ENCODE results near the gene ZNF470. TPM values are rescaled to one million over a fixed set of nuclear protein-coding genes. Genes with fewer than 3 reads are reported as not detected.

The ZNF470 gene
- total RNA-seq, 1 experiment from 2014 or later = 7.1 TPM

DNA sequence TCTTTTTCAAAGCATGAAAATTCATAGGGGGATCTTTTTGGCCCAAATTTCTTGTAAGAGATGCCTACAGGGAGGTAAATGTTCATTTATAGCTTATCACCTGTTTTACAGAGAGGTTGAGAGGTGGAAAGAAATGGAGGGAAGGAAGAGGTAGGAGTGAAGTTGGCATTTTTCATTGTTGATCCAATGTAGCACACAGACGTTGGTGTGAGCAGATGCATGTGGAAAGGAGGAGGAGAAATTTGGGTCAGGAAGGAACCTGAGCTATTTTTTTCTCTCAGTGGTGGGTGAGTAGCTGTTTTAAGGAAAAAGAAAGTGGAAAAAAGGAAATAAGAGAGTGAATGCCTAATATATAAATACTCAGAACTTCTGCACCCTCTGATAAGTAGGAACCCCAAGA, 65.8 kb downstream of the ZNF470 start:
- H3K27me3 Mint-ChIP-seq (ENCODE audit: low read depth) = peaks cover 3% of the 10 kb centered on the region
- H3K14ac ChIP-seq (ENCODE audit: insufficient read depth, low read length) = no peak overlapping the region
- no peaks in the 10 kb centered on the region for H4K20me1 ChIP-seq (ENCODE audit: control insufficient read depth, insufficient read depth, insufficient read length)
- H3K79me2 ChIP-seq (ENCODE audit: insufficient read depth, low read length) = no peaks in the 10 kb centered on the region
- no peak overlapping the region for H3K27ac ChIP-seq (ENCODE audit: insufficient read length, low read depth, low read length)
- no peak overlapping the region for H3T11ph ChIP-seq (ENCODE audit: low read length)
- H3K9me3 Mint-ChIP-seq = peaks cover 89 to 90% of the 10 kb centered on the region in 2 experiments
- no peaks in the 10 kb centered on the region for H3K27me3 ChIP-seq (ENCODE audit: insufficient read depth, low read length)
- no peak overlapping the region for H2BK12ac ChIP-seq (ENCODE audit: insufficient read length, low read depth, low read length)
- H3K79me1 ChIP-seq (ENCODE audit: insufficient read depth, low read depth, low read length, poor library complexity, severe bottlenecking) = no peaks in the 10 kb centered on the region
- H2BK5ac ChIP-seq (ENCODE audit: insufficient read length, low read length) = no peak overlapping the region
- no peak for DNase-seq
- no peak overlapping the region for H2BK20ac ChIP-seq (ENCODE audit: low read depth, low read length, poor library complexity, severe bottlenecking)
- no peak overlapping the region for H3K56ac ChIP-seq (ENCODE audit: insufficient read length, low read depth, low read length)
- no peak overlapping the region for H2AFZ ChIP-seq (ENCODE audit: low read length)
- H3K4me1 Mint-ChIP-seq = no peaks in the 10 kb centered on the region
- H3K18ac ChIP-seq (ENCODE audit: insufficient read length, low read depth, low read length) = no peak overlapping the region
- no peak overlapping the region for H3K4ac ChIP-seq (ENCODE audit: low read depth, low read length)
- TF ChIP-seq, protein P1, sequence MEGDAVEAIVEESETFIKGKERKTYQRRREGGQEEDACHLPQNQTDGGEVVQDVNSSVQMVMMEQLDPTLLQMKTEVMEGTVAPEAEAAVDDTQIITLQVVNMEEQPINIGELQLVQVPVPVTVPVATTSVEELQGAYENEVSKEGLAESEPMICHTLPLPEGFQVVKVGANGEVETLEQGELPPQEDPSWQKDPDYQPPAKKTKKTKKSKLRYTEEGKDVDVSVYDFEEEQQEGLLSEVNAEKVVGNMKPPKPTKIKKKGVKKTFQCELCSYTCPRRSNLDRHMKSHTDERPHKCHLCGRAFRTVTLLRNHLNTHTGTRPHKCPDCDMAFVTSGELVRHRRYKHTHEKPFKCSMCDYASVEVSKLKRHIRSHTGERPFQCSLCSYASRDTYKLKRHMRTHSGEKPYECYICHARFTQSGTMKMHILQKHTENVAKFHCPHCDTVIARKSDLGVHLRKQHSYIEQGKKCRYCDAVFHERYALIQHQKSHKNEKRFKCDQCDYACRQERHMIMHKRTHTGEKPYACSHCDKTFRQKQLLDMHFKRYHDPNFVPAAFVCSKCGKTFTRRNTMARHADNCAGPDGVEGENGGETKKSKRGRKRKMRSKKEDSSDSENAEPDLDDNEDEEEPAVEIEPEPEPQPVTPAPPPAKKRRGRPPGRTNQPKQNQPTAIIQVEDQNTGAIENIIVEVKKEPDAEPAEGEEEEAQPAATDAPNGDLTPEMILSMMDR (conservative IDR thresholded peaks at IDR 0.05) = no peak
- no peak overlapping the region for H4K5ac ChIP-seq (ENCODE audit: insufficient read length, low read depth, low read length)
- no peak overlapping the region for H3K27ac Mint-ChIP-seq
- no peak overlapping the region for H3K4me3 Mint-ChIP-seq
- H4K91ac ChIP-seq (ENCODE audit: insufficient read length, low read depth, low read length) = no peak overlapping the region
- no peak overlapping the region for H3K4me2 ChIP-seq (ENCODE audit: insufficient read depth, insufficient read length, low read length)
- no peak overlapping the region for H4K8ac ChIP-seq (replicated peaks; ENCODE audit: insufficient read length, low read depth, low read length)
- H3K9ac ChIP-seq (ENCODE audit: extremely low read depth, insufficient read length, low read length) = no peak overlapping the region
- H3K23me2 ChIP-seq (ENCODE audit: insufficient read length, low read depth, low read length, poor library complexity, severe bottlenecking) = peaks cover 3% of the 10 kb centered on the region
- no CpG with 5 or more reads among the region's 1 CpG for WGBS (ENCODE audit: extremely low coverage, insufficient read length, low lambda C conversion rate)
- H3K4me1 ChIP-seq (ENCODE audit: insufficient read depth, low read length) = no peaks in the 10 kb centered on the region
- no peak overlapping the region for H2BK120ac ChIP-seq (ENCODE audit: low read depth, low read length, poor library complexity, severe bottlenecking)
- peaks cover 39% of the 10 kb centered on the region for H3K9me3 ChIP-seq (ENCODE audit: control insufficient read depth, low read depth, low read length)
- H2AK5ac ChIP-seq (ENCODE audit: insufficient read length, low read length) = no peak overlapping the region
- H3K36me3 Mint-ChIP-seq (ENCODE audit: insufficient read depth in 1 of 3, low read depth in 3 of 3) = peaks cover 4 to 36% (median 13%) of the 10 kb centered on the region in 3 experiments
- no peak overlapping the region for H3K23ac ChIP-seq (ENCODE audit: insufficient read length, low read depth, low read length)
- no peak overlapping the region for H2BK15ac ChIP-seq (ENCODE audit: low read depth, low read length)

All from H9 (cell line).